IPS-15b (cell line): ENCODE data around the gene FRMD4A.
"Not testable (repeated sequence)": the region's sequence is repeated elsewhere in the genome, so short reads cannot be mapped to it uniquely, and the experiment has no call there.

Experiments
- H3K27me3 ChIP-seq: one replicate; pipeline ENCODE4 v1.6.1; 2013; ENCODE audit warnings: low read length; ENCODE audit not compliant: control insufficient read depth, insufficient read depth
- H3K36me3 ChIP-seq: one replicate; pipeline ENCODE4 v1.6.1; 2013; ENCODE audit warnings: low read length; ENCODE audit not compliant: control insufficient read depth, insufficient read depth
- H3K4me1 ChIP-seq: one replicate; pipeline ENCODE4 v1.6.1; 2013; ENCODE audit warnings: mild to moderate bottlenecking, low read length; ENCODE audit not compliant: control insufficient read depth, insufficient read depth
- H3K4me3 ChIP-seq: one replicate; pipeline ENCODE4 v1.5.1; 2013; ENCODE audit warnings: low read depth, low read length
- H3K9ac ChIP-seq: one replicate; pipeline ENCODE4 v1.6.1; 2013; ENCODE audit warnings: low read depth, mild to moderate bottlenecking, low read length
- H3K9me3 ChIP-seq: one replicate; pipeline ENCODE4 v1.6.1; 2013; ENCODE audit warnings: mild to moderate bottlenecking, low read length; ENCODE audit not compliant: control insufficient read depth, insufficient read depth

Gene FRMD4A

DNA sequence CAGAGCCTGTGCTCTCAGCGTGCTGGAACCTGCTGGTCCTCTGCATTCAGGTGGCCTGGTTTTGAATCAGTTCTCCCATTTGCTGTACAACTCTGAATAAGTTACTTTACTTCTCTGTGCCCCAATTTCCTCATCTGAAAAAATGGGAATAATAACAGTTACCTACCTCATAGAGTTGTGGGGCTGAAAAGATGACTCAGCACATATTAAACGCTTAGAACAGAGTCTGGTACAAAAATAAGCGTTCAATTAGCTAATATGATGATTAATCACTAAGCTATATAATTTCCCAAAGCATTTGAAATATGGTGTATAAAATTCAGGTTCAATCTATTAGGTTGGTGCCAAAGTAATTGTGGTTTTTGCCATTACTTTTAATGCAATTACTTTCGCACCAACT is 484.8 kb downstream of the FRMD4A start:
- Histone ChIP-seq H3K9ac (no peak overlapping the region), H3K9me3 (peaks cover 5% of the 10 kb centered on the region), H3K4me1 (peaks cover 7% of the 10 kb centered on the region), H3K36me3 (no peaks in the 10 kb centered on the region), H3K27me3 (no peaks in the 10 kb centered on the region), H3K4me3 (no peak overlapping the region)

DNA sequence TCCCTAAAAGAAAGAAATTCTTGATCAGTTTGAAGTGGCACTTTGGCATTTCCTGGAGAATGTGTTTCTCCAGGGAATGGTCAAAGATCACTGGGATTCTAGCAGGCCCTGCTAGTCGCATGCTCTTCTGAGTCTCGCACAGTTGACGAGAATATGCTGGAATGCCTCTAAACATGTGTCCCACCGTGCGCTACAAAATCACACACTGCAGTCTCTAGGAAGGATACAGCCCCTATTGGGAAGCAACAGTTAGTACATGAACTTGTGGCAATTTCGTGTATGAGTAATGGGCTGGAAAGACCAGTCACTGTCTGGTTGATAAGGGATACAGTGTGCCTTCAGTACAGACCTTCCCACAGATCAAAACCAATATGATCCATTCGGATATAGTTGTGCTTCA is 486.1 kb downstream of the FRMD4A start:
- Histone ChIP-seq H3K36me3 (no peaks in the 10 kb centered on the region), H3K4me3 (no peak overlapping the region), H3K4me1 (peaks cover 7% of the 10 kb centered on the region), H3K9ac (no peak overlapping the region), H3K9me3 (peaks cover 5% of the 10 kb centered on the region), H3K27me3 (no peaks in the 10 kb centered on the region)

- no peaks in the 10 kb centered on the region for H3K27me3 ChIP-seq
- H3K4me3 ChIP-seq = no peak overlapping the region
- peaks cover 5% of the 10 kb centered on the region for H3K9me3 ChIP-seq
- H3K36me3 ChIP-seq = no peaks in the 10 kb centered on the region
- no peaks in the 10 kb centered on the region for H3K4me1 ChIP-seq
- H3K9ac ChIP-seq = no peak overlapping the region
Measured at GRCh38 chr10:13842117-13842516, 488.6 kb downstream of the FRMD4A start.

GRCh38 chr10:13840036-13840435 is 490.7 kb downstream of the FRMD4A start:
- Histone ChIP-seq H3K9ac (no peak overlapping the region), H3K4me3 (no peak overlapping the region), H3K27me3 (no peaks in the 10 kb centered on the region), H3K9me3 (peaks cover 5% of the 10 kb centered on the region), H3K4me1 (peaks cover under 1% of the 10 kb centered on the region), H3K36me3 (no peaks in the 10 kb centered on the region)

- no peaks in the 10 kb centered on the region for H3K27me3 ChIP-seq
- no peak overlapping the region for H3K9ac ChIP-seq
- no peak overlapping the region for H3K4me3 ChIP-seq
- H3K4me1 ChIP-seq = peaks cover 5% of the 10 kb centered on the region
- peaks cover 5% of the 10 kb centered on the region for H3K9me3 ChIP-seq
- no peaks in the 10 kb centered on the region for H3K36me3 ChIP-seq
Measured at GRCh38 chr10:13839430-13839990, 491.2 kb downstream of the FRMD4A start.

GRCh38 chr10:13839030-13839429 is 491.7 kb downstream of the FRMD4A start:
- Histone ChIP-seq H3K9me3 (peaks cover 5% of the 10 kb centered on the region), H3K9ac (no peak overlapping the region), H3K27me3 (no peaks in the 10 kb centered on the region), H3K4me1 (peaks cover 6% of the 10 kb centered on the region), H3K36me3 (no peaks in the 10 kb centered on the region), H3K4me3 (no peak overlapping the region)

GRCh38 chr10:13837966-13838365 is 492.8 kb downstream of the FRMD4A start:
- peaks cover 5% of the 10 kb centered on the region for H3K9me3 ChIP-seq
- peaks cover 6% of the 10 kb centered on the region for H3K4me1 ChIP-seq
- no peak overlapping the region for H3K9ac ChIP-seq
- no peak overlapping the region for H3K4me3 ChIP-seq
- H3K36me3 ChIP-seq = no peaks in the 10 kb centered on the region
- no peaks in the 10 kb centered on the region for H3K27me3 ChIP-seq

DNA sequence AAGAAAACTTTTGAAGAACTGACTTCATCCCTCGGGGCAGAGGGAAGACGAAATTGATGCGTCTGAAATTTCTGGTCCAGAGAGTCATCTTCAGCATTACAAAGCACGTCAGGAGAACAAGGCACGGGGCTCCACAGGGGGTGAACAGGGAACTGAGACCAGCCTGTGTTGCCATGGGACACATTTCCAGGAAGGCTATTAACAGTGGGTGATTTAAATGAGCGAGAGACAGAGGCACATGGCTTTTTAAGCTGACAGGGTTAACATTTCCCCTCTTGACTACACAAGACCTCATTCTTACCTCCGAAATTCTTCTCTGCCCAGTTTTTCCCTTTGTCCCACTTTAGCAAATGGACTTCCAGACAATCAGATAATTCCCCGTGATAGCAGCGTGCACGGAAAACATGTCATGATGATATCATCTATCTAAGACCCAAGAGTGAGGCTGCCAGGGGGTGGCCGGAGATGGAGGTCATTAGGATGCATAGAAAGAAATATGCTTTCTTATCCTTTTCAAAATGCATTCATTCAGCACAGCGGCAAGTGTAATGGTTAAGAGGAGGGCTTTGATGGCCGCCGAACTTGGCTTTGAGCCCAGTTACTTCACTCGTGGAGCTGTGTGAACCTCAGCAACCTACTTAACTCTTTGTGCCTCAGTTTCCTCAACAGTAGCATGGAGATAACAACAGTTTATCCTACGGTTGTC is 496.0 kb downstream of the FRMD4A start:
- H3K4me3 ChIP-seq = no peak overlapping the region
- no peaks in the 10 kb centered on the region for H3K36me3 ChIP-seq
- peaks cover 6% of the 10 kb centered on the region for H3K4me1 ChIP-seq
- no peaks in the 10 kb centered on the region for H3K27me3 ChIP-seq
- H3K9ac ChIP-seq = no peak overlapping the region
- no peaks in the 10 kb centered on the region for H3K9me3 ChIP-seq

DNA sequence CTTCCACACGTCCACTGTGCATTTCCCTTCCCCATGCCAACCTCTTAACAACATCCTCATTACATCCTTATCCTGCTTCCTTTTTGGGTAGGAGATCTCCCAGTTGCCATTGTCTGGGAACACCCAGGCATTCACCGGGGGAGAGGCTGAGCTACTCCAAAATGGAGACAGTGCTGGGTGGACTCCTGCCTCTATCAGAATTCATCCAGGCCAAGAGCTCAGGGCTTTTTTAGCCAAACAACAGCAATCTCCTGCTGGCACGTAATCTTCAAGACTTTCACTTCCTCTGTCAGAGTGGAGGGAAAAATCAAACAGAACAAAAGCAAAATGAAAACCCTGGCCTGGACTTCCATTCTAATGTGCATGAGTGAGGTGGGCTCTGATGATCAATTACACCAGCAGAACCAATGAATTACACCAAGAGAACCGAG is 499.0 kb downstream of the FRMD4A start:
- Histone ChIP-seq H3K9me3 (no peaks in the 10 kb centered on the region), H3K36me3 (no peaks in the 10 kb centered on the region), H3K4me1 (peaks cover 6% of the 10 kb centered on the region), H3K4me3 (no peak overlapping the region), H3K27me3 (no peaks in the 10 kb centered on the region), H3K9ac (no peak overlapping the region)

DNA sequence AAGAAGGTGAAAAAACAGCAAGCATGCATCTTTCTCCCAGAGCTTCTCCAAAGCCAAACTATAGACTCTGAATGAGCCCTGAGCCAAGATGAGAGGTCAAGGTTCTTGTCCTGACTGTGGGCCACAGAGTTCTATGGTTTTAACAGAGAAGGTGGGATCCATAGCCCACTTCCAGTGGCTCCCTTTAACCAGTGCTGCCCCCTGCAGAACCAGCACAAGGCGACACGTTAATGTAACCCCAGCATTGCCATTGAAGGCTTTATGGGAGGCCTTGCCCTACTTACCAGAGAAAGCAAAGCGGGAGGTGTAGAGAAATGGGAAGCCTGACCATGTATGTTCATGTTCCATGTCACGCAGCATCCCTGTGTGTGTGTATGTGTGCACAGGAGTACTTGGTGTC is 500.3 kb downstream of the FRMD4A start:
- no peaks in the 10 kb centered on the region for H3K9me3 ChIP-seq
- H3K4me3 ChIP-seq = no peak overlapping the region
- H3K4me1 ChIP-seq = peaks cover 6% of the 10 kb centered on the region
- no peaks in the 10 kb centered on the region for H3K27me3 ChIP-seq
- H3K36me3 ChIP-seq = no peaks in the 10 kb centered on the region
- no peak overlapping the region for H3K9ac ChIP-seq

DNA sequence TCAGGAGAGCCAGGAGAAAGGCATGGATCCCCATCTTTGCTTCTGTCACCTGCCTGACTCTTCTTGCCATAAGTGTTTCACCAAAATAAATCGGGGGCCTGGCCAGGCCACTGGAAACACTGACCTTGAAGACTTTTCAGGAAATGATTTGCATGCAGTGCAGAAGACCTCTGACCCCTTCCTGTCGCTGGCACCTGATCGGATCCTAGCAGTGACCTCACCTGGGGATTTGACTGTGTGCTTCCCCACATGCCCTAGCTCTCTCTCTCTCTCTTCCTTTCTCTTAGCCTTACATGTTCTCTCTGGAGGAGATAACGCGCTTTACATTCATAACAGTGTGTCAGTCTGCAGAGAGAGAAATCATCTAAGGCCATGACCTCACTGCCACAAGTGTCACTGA is 500.9 kb downstream of the FRMD4A start:
- Histone ChIP-seq H3K4me3 (no peak overlapping the region), H3K27me3 (no peaks in the 10 kb centered on the region), H3K36me3 (no peaks in the 10 kb centered on the region), H3K4me1 (peaks cover 3% of the 10 kb centered on the region), H3K9ac (no peak overlapping the region), H3K9me3 (no peaks in the 10 kb centered on the region)

GRCh38 chr10:13828284-13828683 is 502.4 kb downstream of the FRMD4A start:
- not testable (repeated sequence) for H3K9me3 ChIP-seq, H3K27me3 ChIP-seq, H3K4me1 ChIP-seq, H3K4me3 ChIP-seq, H3K9ac ChIP-seq, H3K36me3 ChIP-seq
